ENCODE measurements around the gene HES5. TPM values are rescaled to one million over a fixed set of nuclear protein-coding genes. Genes with fewer than 3 reads are reported as not detected.

HES5 gene
- total RNA-seq, 2 donors from 2014 or later = 2.6 TPM; not detected in 1

DNA sequence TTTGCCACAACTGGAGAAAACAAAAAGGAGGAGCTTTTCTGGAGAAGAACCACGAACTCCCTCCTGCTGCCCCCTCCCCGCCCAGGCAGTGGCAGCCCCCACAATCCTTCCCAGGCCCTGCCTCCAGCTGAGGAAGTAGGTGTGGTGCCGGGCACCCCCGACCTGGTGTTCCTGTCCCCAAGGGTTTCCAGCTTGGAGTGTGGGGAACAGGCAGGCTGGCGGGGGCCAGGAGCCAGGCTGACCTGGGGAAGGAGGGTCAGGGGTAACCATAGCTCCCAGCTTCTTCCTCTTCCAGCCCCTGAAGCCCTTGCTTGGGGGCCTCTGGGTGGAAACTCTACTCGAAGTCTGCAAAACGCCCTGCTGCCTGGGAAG, 4.2 kb upstream of the HES5 start:
- peaks cover 8% of the 10 kb centered on the region for H3K4me1 ChIP-seq (replicated peaks)
- 52% methylated on average over 7 of the region's 7 CpGs for WGBS
- intact Hi-C loops (cut with DNase I) = no loop called here

DNA sequence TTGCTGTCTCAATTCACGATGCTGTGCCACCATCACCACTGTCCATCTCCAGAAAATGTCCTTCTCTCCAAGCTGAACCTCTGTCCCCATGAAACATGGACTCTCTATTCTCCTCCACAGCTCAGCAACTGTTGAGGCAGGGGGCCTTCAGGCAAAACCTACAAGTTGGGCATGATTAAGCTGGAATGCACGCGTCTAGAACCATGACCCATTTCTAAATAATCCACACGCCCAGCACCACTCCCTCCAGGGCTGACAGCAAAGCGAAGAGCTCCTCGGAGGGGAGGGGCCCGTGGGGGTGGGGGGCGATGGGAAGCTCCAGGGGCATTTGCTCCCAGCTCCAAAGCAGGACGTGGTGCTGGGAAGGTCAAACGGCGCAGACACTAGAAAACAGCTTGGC, 3.3 kb upstream of the HES5 start:
- peaks cover 8% of the 10 kb centered on the region for H3K4me1 ChIP-seq (replicated peaks)
- no peak overlapping the region for H3K4me3 ChIP-seq
- DNase-seq (ENCODE audit: low spot score) = no peak
- H3K27ac ChIP-seq = no peak overlapping the region
- no peaks in the 10 kb centered on the region for H3K36me3 ChIP-seq
- no peaks in the 10 kb centered on the region for H3K9me3 ChIP-seq
- WGBS = 78% methylated on average over 11 of the region's 11 CpGs
- intact Hi-C loops (cut with DNase I) = no loop called here
- H3K27me3 ChIP-seq (replicated peaks; ENCODE audit: insufficient read depth) = no peaks in the 10 kb centered on the region
- TF ChIP-seq POLR2AphosphoS5 (IDR thresholded peaks at IDR 0.05) (no peak), POLR2A (IDR thresholded peaks at IDR 0.05) (no peak)
- TF ChIP-seq, protein P1, sequence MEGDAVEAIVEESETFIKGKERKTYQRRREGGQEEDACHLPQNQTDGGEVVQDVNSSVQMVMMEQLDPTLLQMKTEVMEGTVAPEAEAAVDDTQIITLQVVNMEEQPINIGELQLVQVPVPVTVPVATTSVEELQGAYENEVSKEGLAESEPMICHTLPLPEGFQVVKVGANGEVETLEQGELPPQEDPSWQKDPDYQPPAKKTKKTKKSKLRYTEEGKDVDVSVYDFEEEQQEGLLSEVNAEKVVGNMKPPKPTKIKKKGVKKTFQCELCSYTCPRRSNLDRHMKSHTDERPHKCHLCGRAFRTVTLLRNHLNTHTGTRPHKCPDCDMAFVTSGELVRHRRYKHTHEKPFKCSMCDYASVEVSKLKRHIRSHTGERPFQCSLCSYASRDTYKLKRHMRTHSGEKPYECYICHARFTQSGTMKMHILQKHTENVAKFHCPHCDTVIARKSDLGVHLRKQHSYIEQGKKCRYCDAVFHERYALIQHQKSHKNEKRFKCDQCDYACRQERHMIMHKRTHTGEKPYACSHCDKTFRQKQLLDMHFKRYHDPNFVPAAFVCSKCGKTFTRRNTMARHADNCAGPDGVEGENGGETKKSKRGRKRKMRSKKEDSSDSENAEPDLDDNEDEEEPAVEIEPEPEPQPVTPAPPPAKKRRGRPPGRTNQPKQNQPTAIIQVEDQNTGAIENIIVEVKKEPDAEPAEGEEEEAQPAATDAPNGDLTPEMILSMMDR (IDR thresholded peaks at IDR 0.05) = no peak

More for the DNA sequence above, 4.2 kb upstream of the HES5 start:
- no peak for DNase-seq (ENCODE audit: low spot score)
- TF ChIP-seq, protein P1 (IDR thresholded peaks at IDR 0.05) = no peak
- TF ChIP-seq POLR2A (IDR thresholded peaks at IDR 0.05) (no peak), POLR2AphosphoS5 (IDR thresholded peaks at IDR 0.05) (no peak)
- no peaks in the 10 kb centered on the region for H3K27me3 ChIP-seq (replicated peaks; ENCODE audit: insufficient read depth)
- H3K9me3 ChIP-seq = no peaks in the 10 kb centered on the region
- H3K4me3 ChIP-seq = no peak overlapping the region
- no peak overlapping the region for H3K27ac ChIP-seq
- no peaks in the 10 kb centered on the region for H3K36me3 ChIP-seq

DNA sequence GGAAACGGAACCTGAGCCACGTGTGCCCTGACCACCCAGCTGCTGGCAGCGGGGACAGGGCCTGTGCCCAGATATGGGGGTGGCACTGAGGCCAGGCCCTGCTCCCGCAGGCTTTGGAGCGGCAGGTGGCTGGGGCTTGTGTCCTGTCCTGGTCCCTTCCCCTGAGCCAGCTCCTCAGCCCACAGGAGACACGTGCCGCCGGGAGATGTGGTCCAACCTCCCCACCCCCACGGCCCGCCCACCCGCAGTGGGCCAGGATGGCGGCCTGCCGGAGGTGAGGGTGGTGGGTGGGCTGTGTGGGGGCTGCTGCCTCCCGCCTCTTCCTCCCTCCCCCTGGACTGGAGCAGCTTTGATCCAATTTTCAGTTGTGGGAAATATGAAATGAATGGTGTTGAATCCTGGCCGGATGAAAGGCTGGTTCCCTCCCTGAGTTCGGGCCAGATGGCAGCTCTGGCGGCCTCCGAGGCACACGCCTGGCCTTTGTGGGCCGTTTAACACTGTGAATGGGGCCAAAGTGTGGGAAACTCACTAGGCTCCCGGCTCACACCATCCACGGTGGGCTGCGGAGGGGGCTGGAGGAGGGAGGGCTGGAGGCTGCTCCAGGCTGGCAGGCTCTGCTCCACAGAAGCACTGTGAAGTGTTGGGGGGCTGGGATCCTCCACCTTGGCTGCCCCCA, 2.6 kb upstream of the HES5 start:
- Histone ChIP-seq H3K27me3 (replicated peaks; ENCODE audit: insufficient read depth) (no peaks in the 10 kb centered on the region), H3K4me1 (replicated peaks) (peaks cover 15% of the 10 kb centered on the region), H3K9me3 (no peaks in the 10 kb centered on the region), H3K27ac (no peak overlapping the region), H3K36me3 (no peaks in the 10 kb centered on the region), H3K4me3 (no peak overlapping the region)
- intact Hi-C loops (cut with DNase I) = no loop called here
- TF ChIP-seq POLR2AphosphoS5 (IDR thresholded peaks at IDR 0.05) = no peak
- TF ChIP-seq POLR2A (IDR thresholded peaks at IDR 0.05) = no peak
- TF ChIP-seq, protein P1 (IDR thresholded peaks at IDR 0.05) = no peak
- WGBS = 52% methylated on average over 14 of the region's 23 CpGs
- no peak for DNase-seq (ENCODE audit: low spot score)

DNA sequence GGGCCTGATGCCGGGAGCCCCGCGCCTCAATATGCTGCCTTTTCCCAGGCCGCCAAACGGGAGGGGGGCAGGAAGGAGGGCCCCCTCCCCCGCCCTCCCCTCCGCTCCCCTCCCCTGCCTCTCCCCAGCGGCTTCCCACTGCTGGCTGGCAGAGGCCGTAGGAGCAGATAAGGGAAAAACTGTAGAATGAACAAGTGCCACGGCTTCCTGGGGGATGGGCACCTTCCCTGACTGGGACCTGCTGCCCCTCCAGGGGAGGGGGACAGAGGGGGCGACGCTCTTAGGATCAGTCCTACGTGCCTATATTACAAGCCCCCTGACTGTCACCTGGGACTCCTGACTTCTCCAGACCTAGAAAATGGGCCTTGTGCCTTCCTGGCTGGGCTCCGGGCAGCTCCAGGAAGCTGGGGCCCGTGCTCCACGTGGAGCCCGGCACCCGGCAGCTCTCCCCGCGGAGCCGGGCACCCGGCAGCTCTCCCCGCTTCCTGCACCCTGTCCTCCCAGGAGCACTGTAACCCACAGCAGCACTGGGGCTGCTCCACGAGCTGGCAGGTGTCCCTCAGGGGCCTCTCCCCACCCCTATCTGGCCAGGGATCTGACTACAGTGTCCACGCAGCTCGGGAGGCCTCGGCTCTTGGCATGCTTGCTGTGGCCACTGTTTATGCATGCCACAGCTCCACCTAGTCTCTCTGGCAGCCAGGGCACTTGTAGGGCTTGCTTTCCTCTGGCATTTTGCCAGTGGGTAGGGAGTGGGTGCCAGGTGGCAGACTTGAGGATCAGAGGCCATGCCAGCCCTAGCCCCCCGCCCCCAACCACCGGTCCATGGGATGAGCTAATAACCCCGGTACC, 674 bp upstream of the HES5 start:
- DNase-seq (ENCODE audit: low spot score) = peak; percentile 63
- peaks cover 15% of the 10 kb centered on the region for H3K4me1 ChIP-seq (replicated peaks)
- H3K9me3 ChIP-seq = no peaks in the 10 kb centered on the region
- H3K27me3 ChIP-seq (replicated peaks; ENCODE audit: insufficient read depth) = no peaks in the 10 kb centered on the region
- 16% methylated on average over 21 of the region's 30 CpGs for WGBS
- intact Hi-C loops (cut with DNase I) = no loop called here
- H3K27ac ChIP-seq = peak overlapping the region; percentile 14 to 33
- H3K36me3 ChIP-seq = no peaks in the 10 kb centered on the region
- TF ChIP-seq POLR2AphosphoS5 (IDR thresholded peaks at IDR 0.05) (peak; percentile 51), POLR2A (IDR thresholded peaks at IDR 0.05) (no peak)
- TF ChIP-seq, protein P1 (IDR thresholded peaks at IDR 0.05) = peak in 2 of 4 experiments; percentile 24 to 43
- H3K4me3 ChIP-seq = no peak overlapping the region

All from prostate gland (tissue), 2 donors.